Gastrocnemius medialis (tissue), 4 donors: ENCODE data around the gene PPP2R2B.

Experiments used
- POLR2A ChIP-seq, 2 donors: fragments of 450-650 bp; IDR thresholded peaks; one replicate each; pipeline ENCODE4 v1.6.1; 2017; ENCODE audit warnings: antibody characterized with exemption in 2 of 2, mild to moderate bottlenecking in 2 of 2, moderate library complexity in 2 of 2
- TF ChIP-seq, protein P1 (sequence below), 5 experiments: fragments of 450-650 bp in 3 of 5; fragments of 200-600 bp in 2 of 5; sonication (generic) in 2 of 5; IDR thresholded peaks in 4 of 5; conservative IDR thresholded peaks in 1 of 5; 1 replicate in 4 of 5; 2 replicates in 1 of 5; pipeline ENCODE4 v1.5.1; 2016 to 2019; ENCODE audit warnings: antibody characterized with exemption in 5 of 5, mild to moderate bottlenecking in 3 of 5, moderate library complexity in 3 of 5

DNA sequence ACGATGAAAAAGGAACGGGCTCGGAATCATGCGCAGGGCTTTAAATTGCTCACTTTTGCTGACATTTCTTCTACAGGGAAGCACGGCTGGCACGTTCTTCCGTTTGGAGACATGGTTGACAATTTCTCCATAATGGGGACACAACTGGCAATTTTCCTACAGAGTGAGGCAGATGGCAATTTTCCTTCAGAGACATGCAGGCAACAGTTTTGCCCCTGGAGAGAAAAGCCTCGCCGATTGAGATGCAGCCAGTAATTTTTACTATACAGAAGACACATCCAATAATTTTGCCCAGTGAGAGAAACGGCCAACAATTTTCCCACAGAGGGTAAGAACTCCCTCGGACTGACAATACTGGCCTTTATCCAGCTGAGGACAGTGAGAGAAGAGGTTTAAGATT lies 271.7 kb downstream of the PPP2R2B start:
- TF ChIP-seq, protein P1, sequence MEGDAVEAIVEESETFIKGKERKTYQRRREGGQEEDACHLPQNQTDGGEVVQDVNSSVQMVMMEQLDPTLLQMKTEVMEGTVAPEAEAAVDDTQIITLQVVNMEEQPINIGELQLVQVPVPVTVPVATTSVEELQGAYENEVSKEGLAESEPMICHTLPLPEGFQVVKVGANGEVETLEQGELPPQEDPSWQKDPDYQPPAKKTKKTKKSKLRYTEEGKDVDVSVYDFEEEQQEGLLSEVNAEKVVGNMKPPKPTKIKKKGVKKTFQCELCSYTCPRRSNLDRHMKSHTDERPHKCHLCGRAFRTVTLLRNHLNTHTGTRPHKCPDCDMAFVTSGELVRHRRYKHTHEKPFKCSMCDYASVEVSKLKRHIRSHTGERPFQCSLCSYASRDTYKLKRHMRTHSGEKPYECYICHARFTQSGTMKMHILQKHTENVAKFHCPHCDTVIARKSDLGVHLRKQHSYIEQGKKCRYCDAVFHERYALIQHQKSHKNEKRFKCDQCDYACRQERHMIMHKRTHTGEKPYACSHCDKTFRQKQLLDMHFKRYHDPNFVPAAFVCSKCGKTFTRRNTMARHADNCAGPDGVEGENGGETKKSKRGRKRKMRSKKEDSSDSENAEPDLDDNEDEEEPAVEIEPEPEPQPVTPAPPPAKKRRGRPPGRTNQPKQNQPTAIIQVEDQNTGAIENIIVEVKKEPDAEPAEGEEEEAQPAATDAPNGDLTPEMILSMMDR (IDR thresholded peaks at IDR 0.05 in 4 of 5, conservative IDR thresholded peaks at IDR 0.05 in 1 of 5) = no peak
- no peak for TF ChIP-seq POLR2A (IDR thresholded peaks at IDR 0.05)
